ENCODE measurements around the gene NELL1.

The NELL1 gene

GRCh38 chr11:21185959-21186358 lies 516.6 kb downstream of the NELL1 start:
- Histone ChIP-seq H3K9me3 (ENCODE audit: insufficient read depth, low read depth, low read length) (no peaks in the 10 kb centered on the region), H3K4me1 (ENCODE audit: insufficient read depth, low read length, poor library complexity, severe bottlenecking) (no peaks in the 10 kb centered on the region), H3K9ac (ENCODE audit: low read depth, low read length, poor library complexity, severe bottlenecking) (no peak overlapping the region), H3K9me2 (replicated peaks; ENCODE audit: low read depth, low read length) (no peaks in the 10 kb centered on the region), H3K4me2 (ENCODE audit: low read depth, low read length, poor library complexity, severe bottlenecking) (no peak overlapping the region), H3F3A (ENCODE audit: low read depth) (no peaks in the 10 kb centered on the region), H2AFZ (ENCODE audit: low read length) (no peak overlapping the region), H3K27me3 (ENCODE audit: insufficient read depth, low read length, poor library complexity, severe bottlenecking) (no peaks in the 10 kb centered on the region), H4K20me1 (ENCODE audit: insufficient read depth, low read length, poor library complexity, severe bottlenecking) (no peaks in the 10 kb centered on the region), H3K4me3 (ENCODE audit: low read length, poor library complexity, severe bottlenecking) (no peak overlapping the region), H3K79me2 (ENCODE audit: insufficient read depth, low read length) (no peaks in the 10 kb centered on the region), H3K36me3 (ENCODE audit: insufficient read depth, low read length) (no peaks in the 10 kb centered on the region)
- TF ChIP-seq EZH2phosphoT487 (IDR thresholded peaks at IDR 0.05; ENCODE audit: borderline replicate concordance) (no peak), CTCF (conservative IDR thresholded peaks at IDR 0.05; ENCODE audit: low read length) (no peak)

GRCh38 chr11:21190181-21190580 lies 520.8 kb downstream of the NELL1 start:
- Histone ChIP-seq H3K9me2 (replicated peaks; ENCODE audit: low read depth, low read length) (no peaks in the 10 kb centered on the region), H3K4me3 (ENCODE audit: low read length, poor library complexity, severe bottlenecking) (no peak overlapping the region), H3K9ac (ENCODE audit: low read depth, low read length, poor library complexity, severe bottlenecking) (no peak overlapping the region), H3K4me1 (ENCODE audit: insufficient read depth, low read length, poor library complexity, severe bottlenecking) (no peaks in the 10 kb centered on the region), H3K79me2 (ENCODE audit: insufficient read depth, low read length) (no peaks in the 10 kb centered on the region), H2AFZ (ENCODE audit: low read length) (no peak overlapping the region), H3K36me3 (ENCODE audit: insufficient read depth, low read length) (no peaks in the 10 kb centered on the region), H3K27me3 (ENCODE audit: insufficient read depth, low read length, poor library complexity, severe bottlenecking) (no peaks in the 10 kb centered on the region), H3F3A (ENCODE audit: low read depth) (no peaks in the 10 kb centered on the region), H3K9me3 (ENCODE audit: insufficient read depth, low read depth, low read length) (no peaks in the 10 kb centered on the region; the same call in 1 of the 2 replicates), H3K4me2 (ENCODE audit: low read depth, low read length, poor library complexity, severe bottlenecking) (no peak overlapping the region), H4K20me1 (ENCODE audit: insufficient read depth, low read length, poor library complexity, severe bottlenecking) (no peaks in the 10 kb centered on the region)
- TF ChIP-seq EZH2phosphoT487 (IDR thresholded peaks at IDR 0.05; ENCODE audit: borderline replicate concordance) (no peak), CTCF (conservative IDR thresholded peaks at IDR 0.05; ENCODE audit: low read length) (no peak)

GRCh38 chr11:21195995-21196394 lies 526.6 kb downstream of the NELL1 start:
- H3K9ac ChIP-seq (ENCODE audit: low read depth, low read length, poor library complexity, severe bottlenecking): no peak overlapping the region
- no peaks in the 10 kb centered on the region for H3K9me2 ChIP-seq (replicated peaks; ENCODE audit: low read depth, low read length)
- no peak for TF ChIP-seq EZH2phosphoT487 (IDR thresholded peaks at IDR 0.05; ENCODE audit: borderline replicate concordance)
- TF ChIP-seq CTCF (conservative IDR thresholded peaks at IDR 0.05; ENCODE audit: low read length): no peak
- no peaks in the 10 kb centered on the region for H3K27me3 ChIP-seq (ENCODE audit: insufficient read depth, low read length, poor library complexity, severe bottlenecking)
- no peaks in the 10 kb centered on the region for H4K20me1 ChIP-seq (ENCODE audit: insufficient read depth, low read length, poor library complexity, severe bottlenecking)
- no peaks in the 10 kb centered on the region; the same call in 1 of the 2 replicates for H3K9me3 ChIP-seq (ENCODE audit: insufficient read depth, low read depth, low read length)
- H3F3A ChIP-seq (ENCODE audit: low read depth): no peaks in the 10 kb centered on the region
- H3K4me2 ChIP-seq (ENCODE audit: low read depth, low read length, poor library complexity, severe bottlenecking): no peak overlapping the region
- H3K4me1 ChIP-seq (ENCODE audit: insufficient read depth, low read length, poor library complexity, severe bottlenecking): no peaks in the 10 kb centered on the region
- H2AFZ ChIP-seq (ENCODE audit: low read length): no peak overlapping the region
- no peak overlapping the region for H3K4me3 ChIP-seq (ENCODE audit: low read length, poor library complexity, severe bottlenecking)
- no peaks in the 10 kb centered on the region for H3K36me3 ChIP-seq (ENCODE audit: insufficient read depth, low read length)
- no peaks in the 10 kb centered on the region for H3K79me2 ChIP-seq (ENCODE audit: insufficient read depth, low read length)
